Measurements from ENCODE around the gene TPST2. TPM values are rescaled to one million over a fixed set of nuclear protein-coding genes. Genes with fewer than 3 reads are reported as not detected.

Gene TPST2
- total and polyA plus RNA-seq, 9 of the 15 experiments (the other 6 are each of a cell fraction or from before 2014, with no cell fraction given): 14.2 to 123 (median 60.1) TPM

GRCh38 chr22:26585104-26585790, 4.7 kb downstream of the TPST2 start (continued):
- no peak for TF ChIP-seq TCF7 (IDR thresholded peaks at IDR 0.05; ENCODE audit: borderline replicate concordance)
- TF ChIP-seq MED1 (CRISPR knock-in tag; IDR thresholded peaks at IDR 0.05; ENCODE audit: borderline replicate concordance): no peak
- no peak for TF ChIP-seq NFE2L1 (tag; IDR thresholded peaks at IDR 0.05; ENCODE audit: borderline replicate concordance, low read depth)
- TF ChIP-seq NFRKB (IDR thresholded peaks at IDR 0.05; ENCODE audit: low read depth): no peak
- TF ChIP-seq FOSL1 (tag; conservative IDR thresholded peaks at IDR 0.05): 0 out of 2 replicates have a peak, but pooled peaks have one; percentile 28
- no peak for TF ChIP-seq ZNF253 (CRISPR knock-in tag; conservative IDR thresholded peaks at IDR 0.05)
- TF ChIP-seq, protein P1, sequence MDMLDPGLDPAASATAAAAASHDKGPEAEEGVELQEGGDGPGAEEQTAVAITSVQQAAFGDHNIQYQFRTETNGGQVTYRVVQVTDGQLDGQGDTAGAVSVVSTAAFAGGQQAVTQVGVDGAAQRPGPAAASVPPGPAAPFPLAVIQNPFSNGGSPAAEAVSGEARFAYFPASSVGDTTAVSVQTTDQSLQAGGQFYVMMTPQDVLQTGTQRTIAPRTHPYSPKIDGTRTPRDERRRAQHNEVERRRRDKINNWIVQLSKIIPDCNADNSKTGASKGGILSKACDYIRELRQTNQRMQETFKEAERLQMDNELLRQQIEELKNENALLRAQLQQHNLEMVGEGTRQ (CRISPR knock-in tag; IDR thresholded peaks at IDR 0.05): no peak
- peak; percentile 59 for TF ChIP-seq NFIC (IDR thresholded peaks at IDR 0.05)
- no peak for TF ChIP-seq ZBTB7A (IDR thresholded peaks at IDR 0.05; ENCODE audit: borderline replicate concordance, control insufficient read depth, low read depth, low read length)
- TF ChIP-seq ZNF124 (CRISPR knock-in tag; IDR thresholded peaks at IDR 0.05): no peak
- TF ChIP-seq U2AF2 (optimal IDR thresholded peaks at IDR 0.05; ENCODE audit: low read depth, low read length): no peak
- no peak for TF ChIP-seq THRAP3 (IDR thresholded peaks at IDR 0.05; ENCODE audit: borderline replicate concordance)
- TF ChIP-seq CSDE1 (IDR thresholded peaks at IDR 0.05): no peak
- TF ChIP-seq DNMT1 (IDR thresholded peaks at IDR 0.05): no peak
- TF ChIP-seq NCOA6 (IDR thresholded peaks at IDR 0.05): no peak
- no peak for TF ChIP-seq KDM2B (CRISPR knock-in tag; IDR thresholded peaks at IDR 0.05)
- TF ChIP-seq ZNF592 (IDR thresholded peaks at IDR 0.05): 0 out of 2 replicates have a peak, but pooled peaks have one; percentile 30
- no peak for TF ChIP-seq TBL1XR1 (IDR thresholded peaks at IDR 0.05; ENCODE audit: low read length in 2 of 2)
- TF ChIP-seq DIDO1 (tag; IDR thresholded peaks at IDR 0.05; ENCODE audit: low read depth): no peak
- peak; percentile 31; the same call in 1 of the 2 replicates for TF ChIP-seq CBFA2T3 (IDR thresholded peaks at IDR 0.05)
- no peak for TF ChIP-seq HNRNPUL1 (IDR thresholded peaks at IDR 0.05; ENCODE audit: low read length)
- TF ChIP-seq ARHGAP35 (IDR thresholded peaks at IDR 0.05; ENCODE audit: partially characterized antibody): no peak
- TF ChIP-seq, protein P2, sequence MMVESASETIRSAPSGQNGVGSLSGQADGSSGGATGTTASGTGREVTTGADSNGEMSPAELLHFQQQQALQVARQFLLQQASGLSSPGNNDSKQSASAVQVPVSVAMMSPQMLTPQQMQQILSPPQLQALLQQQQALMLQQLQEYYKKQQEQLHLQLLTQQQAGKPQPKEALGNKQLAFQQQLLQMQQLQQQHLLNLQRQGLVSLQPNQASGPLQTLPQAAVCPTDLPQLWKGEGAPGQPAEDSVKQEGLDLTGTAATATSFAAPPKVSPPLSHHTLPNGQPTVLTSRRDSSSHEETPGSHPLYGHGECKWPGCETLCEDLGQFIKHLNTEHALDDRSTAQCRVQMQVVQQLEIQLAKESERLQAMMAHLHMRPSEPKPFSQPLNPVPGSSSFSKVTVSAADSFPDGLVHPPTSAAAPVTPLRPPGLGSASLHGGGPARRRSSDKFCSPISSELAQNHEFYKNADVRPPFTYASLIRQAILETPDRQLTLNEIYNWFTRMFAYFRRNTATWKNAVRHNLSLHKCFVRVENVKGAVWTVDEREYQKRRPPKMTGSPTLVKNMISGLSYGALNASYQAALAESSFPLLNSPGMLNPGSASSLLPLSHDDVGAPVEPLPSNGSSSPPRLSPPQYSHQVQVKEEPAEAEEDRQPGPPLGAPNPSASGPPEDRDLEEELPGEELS (CRISPR knock-in tag; IDR thresholded peaks at IDR 0.05; ENCODE audit: borderline replicate concordance): no peak
- TF ChIP-seq NELFE (IDR thresholded peaks at IDR 0.05; ENCODE audit: insufficient read depth, insufficient read length): no peak
